ENCODE data around the gene B3GNT3. TPM values are rescaled to one million over a fixed set of nuclear protein-coding genes. Genes with fewer than 3 reads are reported as not detected.

B3GNT3 gene
- total and polyA plus RNA-seq, 9 of the 15 experiments (the other 6 are each of a cell fraction or from before 2014, with no cell fraction given): 0.06 to 0.11 (median 0.07) TPM; not detected in 6

DNA sequence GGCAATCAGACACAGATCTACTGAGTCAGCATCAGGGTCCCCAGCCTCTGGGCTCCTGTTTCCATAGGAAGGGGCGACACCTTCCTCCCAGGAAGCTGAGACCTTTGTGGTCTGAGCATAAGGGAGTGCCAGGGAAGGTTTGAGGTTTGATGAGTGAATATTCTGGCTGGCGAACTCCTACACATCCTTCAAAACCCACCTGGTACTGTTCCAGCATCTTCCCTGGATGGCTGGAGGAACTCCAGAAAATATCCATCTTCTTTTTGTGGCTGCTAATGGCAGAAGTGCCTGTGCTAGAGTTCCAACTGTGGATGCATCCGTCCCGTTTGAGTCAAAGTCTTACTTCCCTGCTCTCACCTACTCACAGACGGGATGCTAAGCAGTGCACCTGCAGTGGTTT lies 17.2 kb downstream of the B3GNT3 start:
- in situ Hi-C loops (cut with MboI) (no loop called here), intact Hi-C loops (cut with micrococcal nuclease) (no loop called here)
- Histone ChIP-seq H3K27me3 (ENCODE audit: control insufficient read depth in 2 of 2, insufficient read depth in 2 of 2, low read length in 2 of 2) (peaks cover 43 to 77% of the 10 kb centered on the region in 2 experiments), H3K9ac (ENCODE audit: insufficient read depth in 1 of 2, low read depth in 2 of 2, low read length in 2 of 2) (no peak overlapping the region; a peak in 1 of 4 replicates), H3K4me3 (no peak overlapping the region), H3K9me1 (ENCODE audit: control insufficient read depth, insufficient read depth, low read length) (no peaks in the 10 kb centered on the region), H3K36me3 (ENCODE audit: control insufficient read depth, insufficient read depth, low read length) (no peaks in the 10 kb centered on the region), H3K79me2 (ENCODE audit: control insufficient read depth, insufficient read depth, low read length) (no peaks in the 10 kb centered on the region), H3K9me3 (replicated peaks; ENCODE audit: control insufficient read depth, insufficient read depth, low read depth, low read length) (no peaks in the 10 kb centered on the region), H2AFZ (ENCODE audit: low read depth, low read length) (no peak overlapping the region), H3K27ac (ENCODE audit: extremely low read depth, low read depth, low read length) (no peak overlapping the region), H3K4me2 (ENCODE audit: insufficient read depth, low read length) (no peak overlapping the region), H3K4me1 (replicated peaks in 1 of 2; ENCODE audit: control insufficient read depth in 2 of 2, insufficient read depth in 2 of 2, low read length in 2 of 2) (peaks cover 0 to 10% of the 10 kb centered on the region in 2 experiments; a peak in 2 of 5 replicates), H4K20me1 (replicated peaks; ENCODE audit: control insufficient read depth, insufficient read depth, low read length) (0 out of 2 replicates have a peak, but pooled peaks cover 7% of the 10 kb centered on the region)
- BruUV-seq (replicated peaks): no TSS peak
- 0% methylated on average over 5 of the region's 5 CpGs for WGBS (ENCODE audit: insufficient coverage, low coverage, missing lambda C conversion rate)
- no peak for FAIRE-seq
- no peak for ATAC-seq
- no peak for TF ChIP-seq ZNF197 (CRISPR knock-in tag; IDR thresholded peaks at IDR 0.05; ENCODE audit: low read depth)
- no peak for TF ChIP-seq XRCC3 (IDR thresholded peaks at IDR 0.05)
- no peak for TF ChIP-seq RNF2 (IDR thresholded peaks at IDR 0.05)
- TF ChIP-seq KDM1A (IDR thresholded peaks at IDR 0.05): no peak
- no peak for TF ChIP-seq MYNN (IDR thresholded peaks at IDR 0.05)
- TF ChIP-seq MYNN (CRISPR knock-in tag; IDR thresholded peaks at IDR 0.05): no peak
- TF ChIP-seq, protein P1, sequence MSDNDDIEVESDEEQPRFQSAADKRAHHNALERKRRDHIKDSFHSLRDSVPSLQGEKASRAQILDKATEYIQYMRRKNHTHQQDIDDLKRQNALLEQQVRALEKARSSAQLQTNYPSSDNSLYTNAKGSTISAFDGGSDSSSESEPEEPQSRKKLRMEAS (CRISPR knock-in tag; IDR thresholded peaks at IDR 0.05): no peak
- TF ChIP-seq SAP30 (IDR thresholded peaks at IDR 0.05; ENCODE audit: borderline replicate concordance, insufficient read depth, low read depth, low read length, poor library complexity, severe bottlenecking): no peak
- no peak for TF ChIP-seq ZNF184 (CRISPR knock-in tag; IDR thresholded peaks at IDR 0.05)
- TF ChIP-seq, protein P2, sequence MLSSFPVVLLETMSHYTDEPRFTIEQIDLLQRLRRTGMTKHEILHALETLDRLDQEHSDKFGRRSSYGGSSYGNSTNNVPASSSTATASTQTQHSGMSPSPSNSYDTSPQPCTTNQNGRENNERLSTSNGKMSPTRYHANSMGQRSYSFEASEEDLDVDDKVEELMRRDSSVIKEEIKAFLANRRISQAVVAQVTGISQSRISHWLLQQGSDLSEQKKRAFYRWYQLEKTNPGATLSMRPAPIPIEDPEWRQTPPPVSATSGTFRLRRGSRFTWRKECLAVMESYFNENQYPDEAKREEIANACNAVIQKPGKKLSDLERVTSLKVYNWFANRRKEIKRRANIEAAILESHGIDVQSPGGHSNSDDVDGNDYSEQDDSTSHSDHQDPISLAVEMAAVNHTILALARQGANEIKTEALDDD (IDR thresholded peaks at IDR 0.05): no peak
- no peak for TF ChIP-seq SUPT5H (IDR thresholded peaks at IDR 0.05)
- no peak for TF ChIP-seq NR3C1 (CRISPR knock-in tag; IDR thresholded peaks at IDR 0.05)
- no peak for TF ChIP-seq ZBTB1 (CRISPR knock-in tag; IDR thresholded peaks at IDR 0.05; ENCODE audit: borderline replicate concordance, low read depth)
- no peak for TF ChIP-seq CBFA2T2 (conservative IDR thresholded peaks at IDR 0.05)
- no peak for TF ChIP-seq EHMT2 (IDR thresholded peaks at IDR 0.05)
- no peak for TF ChIP-seq MXI1 (IDR thresholded peaks at IDR 0.05; ENCODE audit: low read depth, low read length)
- TF ChIP-seq KAT2B (IDR thresholded peaks at IDR 0.05; ENCODE audit: low read depth, low read length): no peak
- TF ChIP-seq HMG20A (CRISPR knock-in tag; conservative IDR thresholded peaks at IDR 0.05): no peak
- no peak for TF ChIP-seq NFYB (IDR thresholded peaks at IDR 0.05; ENCODE audit: extremely low read depth, insufficient read length)
- TF ChIP-seq, protein P3, sequence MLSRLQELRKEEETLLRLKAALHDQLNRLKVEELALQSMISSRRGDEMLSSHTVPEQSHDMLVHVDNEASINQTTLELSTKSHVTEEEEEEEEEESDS (CRISPR knock-in tag; IDR thresholded peaks at IDR 0.05): no peak
- no peak for TF ChIP-seq EP300 (IDR thresholded peaks at IDR 0.05; ENCODE audit: low read length)
- CTCF ChIA-PET (ENCODE audit: low intra/inter-chr PET ratio): no interaction called here
- no peak for DNase-seq (ENCODE audit: extremely low read depth in 1 of 4, low spot score in 3 of 4)
- POLR2A ChIA-PET: no interaction called here

All from K562 (cell line).